SK-N-SH (cell line): Measurements from ENCODE around the gene MUS81. TPM values are rescaled to one million over a fixed set of nuclear protein-coding genes. Genes with fewer than 3 reads are reported as not detected.

Experiments used
- CHD2 ChIP-seq: fragments of 150-350 bp; IDR thresholded peaks from 2 replicates; pipeline ENCODE4 v1.6.1; 2018; ENCODE audit warnings: low read length; ENCODE audit not compliant: partially characterized antibody
- ELF1 ChIP-seq: IDR thresholded peaks from 2 replicates; pipeline ENCODE4 v1.4.0; 2012
- EP300 ChIP-seq, 2 experiments: IDR thresholded peaks; 2 replicates each; pipeline versions ENCODE4 v1.4.0 to v1.6.1; 2012; ENCODE audit warnings: borderline replicate concordance in 1 of 2, low read depth in 1 of 2, low read length in 1 of 2
- FOSL2 ChIP-seq: IDR thresholded peaks from 2 replicates; pipeline ENCODE4 v1.4.0; 2012; ENCODE audit warnings: low read depth, mild to moderate bottlenecking, moderate library complexity, borderline replicate concordance
- FOXM1 ChIP-seq: IDR thresholded peaks from 2 replicates; pipeline ENCODE4 v1.4.0; 2012; ENCODE audit warnings: low read depth, mild to moderate bottlenecking
- GABPA ChIP-seq: IDR thresholded peaks from 2 replicates; pipeline ENCODE4 v1.4.0; 2012; ENCODE audit warnings: low read depth, mild to moderate bottlenecking
- MXI1 ChIP-seq: IDR thresholded peaks from 2 replicates; pipeline ENCODE4 v1.6.1; 2012; ENCODE audit warnings: mild to moderate bottlenecking, low read depth, low read length, improper control_type of control experiment
- NFIC ChIP-seq: IDR thresholded peaks from 2 replicates; pipeline ENCODE4 v1.4.0; 2012; ENCODE audit warnings: borderline replicate concordance
- NRF1 ChIP-seq: IDR thresholded peaks from 2 replicates; pipeline ENCODE4 v1.6.1; 2012; ENCODE audit warnings: low read depth, mild to moderate bottlenecking, low read length
- POLR2AphosphoS5 ChIP-seq: IDR thresholded peaks from 2 replicates; pipeline ENCODE4 v1.6.1; 2012; ENCODE audit warnings: low read depth, low read length
- RAD21 ChIP-seq: IDR thresholded peaks from 2 replicates; pipeline ENCODE4 v1.6.1; 2012; ENCODE audit warnings: mild to moderate bottlenecking, low read length
- RCOR1 ChIP-seq: fragments of 150-350 bp; IDR thresholded peaks from 2 replicates; pipeline ENCODE4 v1.6.1; 2017; ENCODE audit warnings: antibody characterized with exemption, low read length
- RFX5 ChIP-seq: IDR thresholded peaks from 2 replicates; pipeline ENCODE4 v1.6.1; 2012; ENCODE audit warnings: mild to moderate bottlenecking, improper control_type of control experiment, low read length
- RXRA ChIP-seq: IDR thresholded peaks from 2 replicates; pipeline ENCODE4 v1.4.0; 2012; ENCODE audit warnings: low read depth, mild to moderate bottlenecking, borderline replicate concordance
- SIN3A ChIP-seq: IDR thresholded peaks from 2 replicates; pipeline ENCODE4 v1.6.1; 2012; ENCODE audit warnings: low read depth, mild to moderate bottlenecking, low read length, moderate library complexity, borderline replicate concordance
- SMC3 ChIP-seq: IDR thresholded peaks from 2 replicates; pipeline ENCODE4 v1.6.1; 2012; ENCODE audit warnings: low read depth, low read length, improper control_type of control experiment
- TAF1 ChIP-seq: IDR thresholded peaks from 2 replicates; pipeline ENCODE4 v1.6.1; 2012; ENCODE audit warnings: low read depth, mild to moderate bottlenecking, low read length, moderate library complexity, borderline replicate concordance
- TCF12 ChIP-seq: IDR thresholded peaks from 2 replicates; pipeline ENCODE4 v1.4.0; 2012
- TEAD4 ChIP-seq: IDR thresholded peaks from 2 replicates; pipeline ENCODE4 v1.4.0; 2012; ENCODE audit warnings: mild to moderate bottlenecking, borderline replicate concordance; ENCODE audit not compliant: insufficient read depth
- YY1 ChIP-seq: IDR thresholded peaks from 2 replicates; pipeline ENCODE4 v1.4.0; 2012; ENCODE audit warnings: low read depth, mild to moderate bottlenecking
- polyA plus RNA-seq, 3 experiments: library from polyadenylated mRNA; depleted of rRNA; stranded (reverse); fragments of >200 nt; gene quantifications; 2 replicates each; pipeline ENCODE4 v1.2.3, GENCODE V29; 2012
- TF ChIP-seq, protein P1 (sequence below): IDR thresholded peaks from 2 replicates; pipeline ENCODE4 v1.6.1; 2012; ENCODE audit warnings: mild to moderate bottlenecking, low read depth, low read length, moderate library complexity
- TF ChIP-seq, protein P2 (sequence below): fragments of 150-350 bp; IDR thresholded peaks from 2 replicates; pipeline ENCODE4 v1.6.1; 2017; ENCODE audit warnings: antibody characterized with exemption, low read length, low read depth, borderline replicate concordance
- TF ChIP-seq, protein P3 (sequence below): IDR thresholded peaks from 2 replicates; pipeline ENCODE4; 2012
- TF ChIP-seq, protein P4 (sequence below): IDR thresholded peaks from 2 replicates; pipeline ENCODE4 v1.4.0; 2012; ENCODE audit warnings: low read depth, borderline replicate concordance
- TF ChIP-seq, protein P5 (sequence below): fragments of 150-350 bp; IDR thresholded peaks from 2 replicates; pipeline ENCODE4 v1.6.1; 2016; ENCODE audit warnings: mild to moderate bottlenecking, low read depth, low read length
- TF ChIP-seq, protein P6 (sequence below): IDR thresholded peaks from 2 replicates; pipeline ENCODE4 v1.4.0; 2012; ENCODE audit warnings: low read depth, borderline replicate concordance

The MUS81 gene
- polyA plus RNA-seq, 1 of the 3 experiments (the other 2 are of a cell fraction), result 58.2 TPM

DNA sequence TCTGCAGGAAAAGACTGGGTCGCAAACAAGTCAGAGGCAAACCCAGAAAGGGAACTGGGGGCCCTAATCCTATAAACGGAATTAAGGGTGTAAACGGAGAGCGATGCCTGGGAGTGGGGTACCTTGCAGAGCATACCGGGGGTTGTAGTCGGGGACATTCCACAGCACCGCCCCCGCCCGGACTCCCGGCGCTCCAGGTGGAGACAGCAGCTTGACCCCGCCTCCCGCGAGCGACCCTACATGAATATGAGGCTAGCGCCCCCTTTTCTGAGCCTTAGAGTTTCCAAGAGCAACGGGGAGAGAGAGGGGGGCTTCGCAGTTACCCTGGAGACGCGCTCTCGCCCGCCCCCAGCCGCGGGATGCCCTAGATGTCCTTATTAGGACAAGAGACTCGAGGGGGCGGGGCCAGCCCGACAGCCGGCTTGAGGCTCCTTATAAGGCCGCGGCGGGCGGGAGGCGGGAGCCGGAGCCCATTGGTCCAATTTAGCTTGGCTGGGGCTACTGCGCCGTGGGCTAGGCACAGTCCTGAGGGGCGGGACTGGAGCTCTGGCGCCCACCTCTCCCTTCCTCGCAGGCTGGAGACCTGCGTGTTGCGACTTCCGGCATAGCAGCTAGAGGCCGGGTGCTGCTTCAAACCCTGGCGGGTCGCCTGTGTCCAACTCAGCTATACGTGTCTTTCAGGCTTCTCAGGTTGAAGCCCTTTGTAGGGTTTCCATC, 980 bp upstream of the MUS81 start (continued):
- TF ChIP-seq, protein P1, sequence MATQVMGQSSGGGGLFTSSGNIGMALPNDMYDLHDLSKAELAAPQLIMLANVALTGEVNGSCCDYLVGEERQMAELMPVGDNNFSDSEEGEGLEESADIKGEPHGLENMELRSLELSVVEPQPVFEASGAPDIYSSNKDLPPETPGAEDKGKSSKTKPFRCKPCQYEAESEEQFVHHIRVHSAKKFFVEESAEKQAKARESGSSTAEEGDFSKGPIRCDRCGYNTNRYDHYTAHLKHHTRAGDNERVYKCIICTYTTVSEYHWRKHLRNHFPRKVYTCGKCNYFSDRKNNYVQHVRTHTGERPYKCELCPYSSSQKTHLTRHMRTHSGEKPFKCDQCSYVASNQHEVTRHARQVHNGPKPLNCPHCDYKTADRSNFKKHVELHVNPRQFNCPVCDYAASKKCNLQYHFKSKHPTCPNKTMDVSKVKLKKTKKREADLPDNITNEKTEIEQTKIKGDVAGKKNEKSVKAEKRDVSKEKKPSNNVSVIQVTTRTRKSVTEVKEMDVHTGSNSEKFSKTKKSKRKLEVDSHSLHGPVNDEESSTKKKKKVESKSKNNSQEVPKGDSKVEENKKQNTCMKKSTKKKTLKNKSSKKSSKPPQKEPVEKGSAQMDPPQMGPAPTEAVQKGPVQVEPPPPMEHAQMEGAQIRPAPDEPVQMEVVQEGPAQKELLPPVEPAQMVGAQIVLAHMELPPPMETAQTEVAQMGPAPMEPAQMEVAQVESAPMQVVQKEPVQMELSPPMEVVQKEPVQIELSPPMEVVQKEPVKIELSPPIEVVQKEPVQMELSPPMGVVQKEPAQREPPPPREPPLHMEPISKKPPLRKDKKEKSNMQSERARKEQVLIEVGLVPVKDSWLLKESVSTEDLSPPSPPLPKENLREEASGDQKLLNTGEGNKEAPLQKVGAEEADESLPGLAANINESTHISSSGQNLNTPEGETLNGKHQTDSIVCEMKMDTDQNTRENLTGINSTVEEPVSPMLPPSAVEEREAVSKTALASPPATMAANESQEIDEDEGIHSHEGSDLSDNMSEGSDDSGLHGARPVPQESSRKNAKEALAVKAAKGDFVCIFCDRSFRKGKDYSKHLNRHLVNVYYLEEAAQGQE, result peak; percentile 16; the same call in 1 of the 2 replicates
- no peak for TF ChIP-seq YY1
- no peak for TF ChIP-seq TEAD4
- peak; percentile 74 for TF ChIP-seq POLR2AphosphoS5
- no peak for TF ChIP-seq TCF12
- TF ChIP-seq FOSL2, result no peak
- TF ChIP-seq GABPA, result peak; percentile 60; the same call in 1 of the 2 replicates
- no peak for TF ChIP-seq SIN3A
- TF ChIP-seq TAF1, result peak; percentile 83
- TF ChIP-seq SMC3, result no peak
- TF ChIP-seq NFIC, result no peak
- no peak for TF ChIP-seq RXRA
- peak in 1 of 2 experiments; percentile 20; a peak in 1 of 4 replicates for TF ChIP-seq EP300 (IDR thresholded peaks at IDR 0.05; ENCODE audit: borderline replicate concordance in 1 of 2, low read depth in 1 of 2, low read length in 1 of 2)
- peak; percentile 37 for TF ChIP-seq NRF1
- TF ChIP-seq RAD21, result no peak
- TF ChIP-seq RCOR1, result no peak
- TF ChIP-seq, protein P2, sequence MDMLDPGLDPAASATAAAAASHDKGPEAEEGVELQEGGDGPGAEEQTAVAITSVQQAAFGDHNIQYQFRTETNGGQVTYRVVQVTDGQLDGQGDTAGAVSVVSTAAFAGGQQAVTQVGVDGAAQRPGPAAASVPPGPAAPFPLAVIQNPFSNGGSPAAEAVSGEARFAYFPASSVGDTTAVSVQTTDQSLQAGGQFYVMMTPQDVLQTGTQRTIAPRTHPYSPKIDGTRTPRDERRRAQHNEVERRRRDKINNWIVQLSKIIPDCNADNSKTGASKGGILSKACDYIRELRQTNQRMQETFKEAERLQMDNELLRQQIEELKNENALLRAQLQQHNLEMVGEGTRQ, result no peak
- TF ChIP-seq, protein P3, sequence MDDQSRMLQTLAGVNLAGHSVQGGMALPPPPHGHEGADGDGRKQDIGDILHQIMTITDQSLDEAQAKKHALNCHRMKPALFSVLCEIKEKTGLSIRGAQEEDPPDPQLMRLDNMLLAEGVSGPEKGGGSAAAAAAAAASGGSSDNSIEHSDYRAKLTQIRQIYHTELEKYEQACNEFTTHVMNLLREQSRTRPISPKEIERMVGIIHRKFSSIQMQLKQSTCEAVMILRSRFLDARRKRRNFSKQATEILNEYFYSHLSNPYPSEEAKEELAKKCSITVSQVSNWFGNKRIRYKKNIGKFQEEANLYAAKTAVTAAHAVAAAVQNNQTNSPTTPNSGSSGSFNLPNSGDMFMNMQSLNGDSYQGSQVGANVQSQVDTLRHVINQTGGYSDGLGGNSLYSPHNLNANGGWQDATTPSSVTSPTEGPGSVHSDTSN, result no peak
- TF ChIP-seq FOXM1, result no peak
- no peak for TF ChIP-seq RFX5
- TF ChIP-seq, protein P4, sequence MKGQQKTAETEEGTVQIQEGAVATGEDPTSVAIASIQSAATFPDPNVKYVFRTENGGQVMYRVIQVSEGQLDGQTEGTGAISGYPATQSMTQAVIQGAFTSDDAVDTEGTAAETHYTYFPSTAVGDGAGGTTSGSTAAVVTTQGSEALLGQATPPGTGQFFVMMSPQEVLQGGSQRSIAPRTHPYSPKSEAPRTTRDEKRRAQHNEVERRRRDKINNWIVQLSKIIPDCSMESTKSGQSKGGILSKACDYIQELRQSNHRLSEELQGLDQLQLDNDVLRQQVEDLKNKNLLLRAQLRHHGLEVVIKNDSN, result no peak
- peak; percentile 25 for TF ChIP-seq MXI1
- no peak for TF ChIP-seq CHD2
- TF ChIP-seq, protein P5, sequence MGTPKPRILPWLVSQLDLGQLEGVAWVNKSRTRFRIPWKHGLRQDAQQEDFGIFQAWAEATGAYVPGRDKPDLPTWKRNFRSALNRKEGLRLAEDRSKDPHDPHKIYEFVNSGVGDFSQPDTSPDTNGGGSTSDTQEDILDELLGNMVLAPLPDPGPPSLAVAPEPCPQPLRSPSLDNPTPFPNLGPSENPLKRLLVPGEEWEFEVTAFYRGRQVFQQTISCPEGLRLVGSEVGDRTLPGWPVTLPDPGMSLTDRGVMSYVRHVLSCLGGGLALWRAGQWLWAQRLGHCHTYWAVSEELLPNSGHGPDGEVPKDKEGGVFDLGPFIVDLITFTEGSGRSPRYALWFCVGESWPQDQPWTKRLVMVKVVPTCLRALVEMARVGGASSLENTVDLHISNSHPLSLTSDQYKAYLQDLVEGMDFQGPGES, result no peak
- TF ChIP-seq ELF1, result peak; percentile 66
- TF ChIP-seq, protein P6, sequence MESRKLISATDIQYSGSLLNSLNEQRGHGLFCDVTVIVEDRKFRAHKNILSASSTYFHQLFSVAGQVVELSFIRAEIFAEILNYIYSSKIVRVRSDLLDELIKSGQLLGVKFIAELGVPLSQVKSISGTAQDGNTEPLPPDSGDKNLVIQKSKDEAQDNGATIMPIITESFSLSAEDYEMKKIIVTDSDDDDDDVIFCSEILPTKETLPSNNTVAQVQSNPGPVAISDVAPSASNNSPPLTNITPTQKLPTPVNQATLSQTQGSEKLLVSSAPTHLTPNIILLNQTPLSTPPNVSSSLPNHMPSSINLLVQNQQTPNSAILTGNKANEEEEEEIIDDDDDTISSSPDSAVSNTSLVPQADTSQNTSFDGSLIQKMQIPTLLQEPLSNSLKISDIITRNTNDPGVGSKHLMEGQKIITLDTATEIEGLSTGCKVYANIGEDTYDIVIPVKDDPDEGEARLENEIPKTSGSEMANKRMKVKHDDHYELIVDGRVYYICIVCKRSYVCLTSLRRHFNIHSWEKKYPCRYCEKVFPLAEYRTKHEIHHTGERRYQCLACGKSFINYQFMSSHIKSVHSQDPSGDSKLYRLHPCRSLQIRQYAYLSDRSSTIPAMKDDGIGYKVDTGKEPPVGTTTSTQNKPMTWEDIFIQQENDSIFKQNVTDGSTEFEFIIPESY, result no peak
